ENCODE measurements around the gene LRMDA. TPM values are rescaled to one million over a fixed set of nuclear protein-coding genes. Genes with fewer than 3 reads are reported as not detected.
A peak's percentile ranks its signal among the peaks of the same experiment; 100 is the strongest.

Gene LRMDA
- total and polyA plus RNA-seq, 4 donors: 12.1 to 40.8 (median 21.6) TPM

GRCh38 chr10:75403939-75404814 is 27.2 kb upstream of the LRMDA start:
- peak overlapping the region; percentile 55 to 78 for H3K9ac ChIP-seq (ENCODE audit: insufficient read depth in 1 of 2, low read length in 2 of 2)
- WGBS, 2 donors: 3 to 8% methylated on average over 47 to 58 of the region's 58 CpGs
- peaks cover 0 to 22% (median 3%) of the 10 kb centered on the region in 4 donors for H3K36me3 ChIP-seq (ENCODE audit: control insufficient read depth in 4 of 4, insufficient read depth in 4 of 4, low read length in 4 of 4)
- H3K27ac ChIP-seq (ENCODE audit: low read depth in 1 of 2, low read length in 1 of 2): peak overlapping the region in 1 of 2 donors; percentile 83
- no peak for TF ChIP-seq CTCF (IDR thresholded peaks at IDR 0.05; ENCODE audit: control extremely low read depth, extremely low read depth)
- H3K4me3 ChIP-seq: peak overlapping the region; percentile 46
- H3K27me3 ChIP-seq (ENCODE audit: control insufficient read depth in 3 of 3, insufficient read depth in 3 of 3, low read length in 2 of 3): no peaks in the 10 kb centered on the region
- no peaks in the 10 kb centered on the region for H3K9me3 ChIP-seq (ENCODE audit: control insufficient read depth in 4 of 4, insufficient read depth in 3 of 4, low read length in 3 of 4)
- peaks cover 0 to 34% (median 3%) of the 10 kb centered on the region in 5 donors for H3K4me1 ChIP-seq (ENCODE audit: control insufficient read depth in 5 of 5, insufficient read depth in 5 of 5, low read length in 5 of 5)
- ATAC-seq (ENCODE audit: insufficient read depth, low FRiP score): no peak
- DNase-seq: peak; percentile 54 to 73 (median 69)

- peaks cover 0 to 15% (median 0%) of the 10 kb centered on the region in 4 donors for H3K36me3 ChIP-seq (ENCODE audit: control insufficient read depth in 4 of 4, insufficient read depth in 4 of 4, low read length in 4 of 4)
- no peak for TF ChIP-seq CTCF (IDR thresholded peaks at IDR 0.05; ENCODE audit: control extremely low read depth, extremely low read depth)
- ATAC-seq (ENCODE audit: insufficient read depth, low FRiP score): no peak
- H3K4me1 ChIP-seq (ENCODE audit: control insufficient read depth in 5 of 5, insufficient read depth in 5 of 5, low read length in 5 of 5): peaks cover 0 to 37% (median 3%) of the 10 kb centered on the region in 5 donors
- no peaks in the 10 kb centered on the region for H3K9me3 ChIP-seq (ENCODE audit: control insufficient read depth in 4 of 4, insufficient read depth in 3 of 4, low read length in 3 of 4)
- WGBS, 2 donors: 16 to 17% methylated on average over 56 of the region's 56 CpGs
- peak; percentile 93 to 96 (median 96) for DNase-seq
- peak overlapping the region in 1 of 2 donors; percentile 83 for H3K27ac ChIP-seq (ENCODE audit: low read depth in 1 of 2, low read length in 1 of 2)
- H3K27me3 ChIP-seq (ENCODE audit: control insufficient read depth in 3 of 3, insufficient read depth in 3 of 3, low read length in 2 of 3): no peaks in the 10 kb centered on the region
- H3K9ac ChIP-seq (ENCODE audit: insufficient read depth in 1 of 2, low read length in 2 of 2): no peak overlapping the region
- peak overlapping the region; percentile 30 for H3K4me3 ChIP-seq
Observed at GRCh38 chr10:75404815-75405597, 26.4 kb upstream of the LRMDA start.

- H3K9ac ChIP-seq (ENCODE audit: insufficient read depth in 1 of 2, low read length in 2 of 2): peak overlapping the region in 1 of 2 donors; percentile 65
- TF ChIP-seq CTCF (IDR thresholded peaks at IDR 0.05; ENCODE audit: control extremely low read depth, extremely low read depth): no peak
- WGBS, 2 donors: 56 to 75% methylated on average over 39 of the region's 39 CpGs
- peaks cover 0 to 39% (median 3%) of the 10 kb centered on the region in 5 donors for H3K4me1 ChIP-seq (ENCODE audit: control insufficient read depth in 5 of 5, insufficient read depth in 5 of 5, low read length in 5 of 5)
- DNase-seq (peak; percentile 60 to 78 (median 74)), ATAC-seq (ENCODE audit: insufficient read depth, low FRiP score) (no peak)
- peak overlapping the region; percentile 14 for H3K4me3 ChIP-seq
- H3K27ac ChIP-seq (ENCODE audit: low read depth in 1 of 2, low read length in 1 of 2): peak overlapping the region in 1 of 2 donors; percentile 83
- peaks cover 0 to 6% (median 0%) of the 10 kb centered on the region in 4 donors for H3K36me3 ChIP-seq (ENCODE audit: control insufficient read depth in 4 of 4, insufficient read depth in 4 of 4, low read length in 4 of 4)
- H3K27me3 ChIP-seq (ENCODE audit: control insufficient read depth in 3 of 3, insufficient read depth in 3 of 3, low read length in 2 of 3): no peaks in the 10 kb centered on the region
- no peaks in the 10 kb centered on the region for H3K9me3 ChIP-seq (ENCODE audit: control insufficient read depth in 4 of 4, insufficient read depth in 3 of 4, low read length in 3 of 4)
Observed at GRCh38 chr10:75405598-75406461, 25.6 kb upstream of the LRMDA start.

Data from lung (tissue), 12 donors.